NCI-H1436 (cell line): Measurements from ENCODE around the gene SCFD2.

ENCODE experiments used
- DNase-seq: peaks from one replicate; lab custom pipeline; 2025; lab: John Stamatoyannopoulos, UW

Gene SCFD2

DNA sequence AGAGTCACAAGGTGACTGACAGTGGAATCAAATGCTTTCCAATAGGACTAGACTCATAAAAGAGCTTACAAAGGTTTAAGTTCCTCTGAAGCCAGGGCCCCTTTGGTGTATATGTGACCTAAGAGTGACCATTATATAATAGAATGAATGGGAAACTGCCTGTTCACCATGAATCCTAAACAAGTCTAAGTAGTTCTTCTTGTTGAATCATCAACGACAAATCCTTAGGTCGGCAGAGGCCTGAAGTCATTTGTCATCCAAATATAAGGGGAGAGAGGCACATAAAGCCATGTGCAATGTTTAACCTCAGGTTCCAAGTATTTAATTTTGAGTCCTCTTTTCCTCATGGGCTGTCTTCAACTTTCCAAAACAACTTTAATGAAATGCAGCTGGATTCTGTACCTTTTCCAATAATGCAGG is 381.4 kb downstream of the SCFD2 start:
- no peak for DNase-seq

GRCh38 chr4:52983563-52984303 is 382.1 kb downstream of the SCFD2 start:
- peak; percentile 53 for DNase-seq

- DNase-seq, result no peak
Observed at GRCh38 chr4:52982946-52983340, 382.9 kb downstream of the SCFD2 start.

GRCh38 chr4:52982255-52982945 is 383.5 kb downstream of the SCFD2 start:
- no peak for DNase-seq

DNA sequence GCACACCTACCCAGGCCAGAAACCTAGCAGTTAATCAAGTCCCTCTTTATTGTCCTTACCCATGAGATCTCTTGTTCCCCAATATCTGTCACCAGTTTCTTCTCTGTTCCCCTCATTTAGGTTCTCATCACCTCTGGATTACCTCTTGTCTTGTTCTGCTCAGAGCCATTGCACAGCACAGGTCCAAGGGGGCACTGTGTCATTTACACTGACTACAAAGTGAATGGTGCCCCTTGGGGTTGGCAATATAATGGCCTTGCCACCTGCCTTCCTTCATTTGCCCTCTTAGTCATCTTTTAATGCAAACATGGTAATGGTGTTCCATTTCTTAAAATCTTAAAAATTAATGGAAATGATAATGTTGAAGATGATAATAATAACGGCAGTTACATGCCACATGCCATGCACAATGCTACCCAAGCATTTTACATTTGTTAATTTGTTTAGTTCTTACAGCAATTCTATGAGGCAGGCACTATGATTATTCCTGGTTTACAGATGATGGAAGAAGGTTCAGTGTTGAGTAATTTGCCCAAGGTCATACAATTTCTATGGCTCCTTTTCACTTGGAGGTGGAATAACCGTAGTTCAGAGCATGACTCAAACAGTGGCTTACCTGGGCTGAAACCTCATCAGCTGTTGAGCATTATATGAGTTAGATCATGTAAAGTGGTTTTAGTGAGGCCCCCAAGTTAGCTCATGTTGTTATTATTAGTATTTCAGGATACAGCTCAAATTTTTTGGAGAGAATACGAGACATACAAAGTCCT is 385.9 kb downstream of the SCFD2 start:
- no peak for DNase-seq

DNA sequence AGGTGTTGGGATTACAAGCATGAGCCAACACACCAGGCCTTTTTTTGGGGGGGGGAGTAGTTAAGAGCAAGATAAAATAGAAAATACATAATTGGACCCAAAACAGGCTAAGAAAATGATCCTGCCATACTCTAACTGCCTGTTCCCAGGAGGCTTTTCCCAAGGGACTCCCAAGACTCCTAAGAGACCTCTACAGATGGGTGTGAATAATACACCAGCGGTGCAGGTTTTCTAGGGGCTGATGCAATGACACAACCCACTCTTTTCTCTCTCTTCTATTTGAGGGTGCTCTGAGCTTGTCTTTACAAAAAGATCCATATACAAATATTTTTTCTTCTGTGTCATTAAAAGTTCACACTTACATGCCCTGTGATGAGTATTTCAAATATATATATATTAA is 386.8 kb downstream of the SCFD2 start:
- peak; percentile 58 for DNase-seq

- DNase-seq, result no peak
Observed at GRCh38 chr4:52977252-52977651, 388.6 kb downstream of the SCFD2 start.

DNA sequence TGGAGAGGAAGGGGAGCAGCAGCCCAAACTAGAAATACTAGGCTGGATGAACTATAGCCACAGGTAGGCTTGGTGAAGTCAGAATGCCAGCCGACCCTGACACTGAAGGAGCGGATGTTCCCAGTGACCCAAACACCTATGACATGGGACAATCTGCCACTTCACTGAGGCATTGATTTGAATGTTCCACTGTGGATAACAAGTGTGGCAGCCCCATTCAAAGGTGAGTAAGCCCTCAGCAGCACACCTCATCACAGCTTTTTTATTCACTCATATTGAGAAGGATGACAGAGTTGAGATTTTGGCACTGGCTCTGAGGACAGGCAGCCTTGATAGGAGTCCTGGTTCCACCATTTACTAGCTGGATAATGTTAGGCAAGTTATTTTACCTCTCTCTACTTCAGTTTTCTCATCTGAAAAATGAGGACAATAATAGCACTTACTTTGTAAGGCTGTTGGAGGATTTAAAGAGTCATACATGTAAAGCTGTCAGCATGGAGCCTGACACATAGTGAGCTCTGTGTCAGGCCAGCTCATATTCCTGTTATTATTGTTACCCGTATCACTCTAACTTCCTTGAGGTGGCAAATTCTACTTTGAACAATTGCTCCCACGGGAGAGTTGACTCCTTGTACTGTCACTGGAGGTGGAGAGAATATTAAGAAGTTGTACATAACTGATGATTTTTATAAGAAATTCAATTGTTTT is 389.2 kb downstream of the SCFD2 start:
- DNase-seq, result no peak

GRCh38 chr4:52968691-52969090 is 397.2 kb downstream of the SCFD2 start:
- no peak for DNase-seq

DNA sequence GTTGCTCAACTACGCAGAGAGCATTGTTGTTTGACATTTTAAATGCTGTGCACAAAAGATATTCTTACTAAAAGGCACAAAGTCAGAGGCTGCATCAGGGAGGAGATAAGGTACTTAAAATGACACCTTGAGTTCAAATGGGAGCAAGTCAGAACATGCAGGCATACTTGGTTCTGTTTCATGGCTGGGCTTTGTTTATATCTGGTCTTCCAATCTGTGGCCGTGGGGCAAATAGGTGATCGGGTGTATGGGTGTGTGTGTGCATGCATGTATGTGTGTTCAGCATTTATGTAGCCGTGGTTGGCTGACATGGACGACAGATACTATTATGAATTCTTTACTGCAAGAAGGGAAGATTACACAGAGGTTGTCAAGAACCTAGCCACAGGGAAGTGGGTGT is 397.6 kb downstream of the SCFD2 start:
- no peak for DNase-seq

DNA sequence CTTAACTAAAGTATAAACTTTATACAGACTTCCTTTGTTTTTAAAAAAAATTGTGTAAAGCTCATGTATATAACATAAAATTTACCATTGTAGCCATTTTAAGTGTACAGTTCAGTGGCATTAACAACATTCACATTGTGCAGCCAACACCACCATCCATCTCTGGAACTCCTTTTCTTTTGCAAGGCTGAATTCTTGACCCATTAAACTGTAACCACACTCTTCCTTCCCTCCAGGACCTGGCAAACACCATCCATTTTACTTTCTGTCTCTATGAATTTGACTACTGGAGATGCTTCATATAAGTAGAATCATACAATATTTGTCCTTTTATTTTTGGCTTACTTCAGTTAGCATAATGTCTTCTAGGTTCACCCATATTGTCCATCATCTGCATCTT is 399.1 kb downstream of the SCFD2 start:
- DNase-seq, result no peak

DNA sequence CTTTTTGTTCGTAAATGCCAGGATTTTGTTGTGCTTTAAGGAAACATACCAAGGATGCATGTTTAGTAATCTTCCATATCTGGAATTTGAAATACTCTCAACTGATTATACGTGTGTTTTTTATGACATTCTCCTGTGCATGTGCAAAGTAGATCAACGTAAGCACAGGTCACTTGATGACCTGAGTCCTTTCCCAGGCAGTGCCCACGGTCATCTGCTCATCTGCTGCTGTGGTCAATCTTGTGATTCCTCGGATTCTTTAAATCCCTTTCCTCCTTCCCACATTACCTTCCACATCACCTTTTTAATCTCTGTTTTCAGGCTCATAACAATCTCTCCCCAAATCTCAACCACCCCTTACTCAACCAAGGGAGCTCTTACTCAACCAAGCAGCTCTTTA is 399.7 kb downstream of the SCFD2 start:
- no peak for DNase-seq

- no peak for DNase-seq
Observed at GRCh38 chr4:52964561-52965101, 401.2 kb downstream of the SCFD2 start.

DNA sequence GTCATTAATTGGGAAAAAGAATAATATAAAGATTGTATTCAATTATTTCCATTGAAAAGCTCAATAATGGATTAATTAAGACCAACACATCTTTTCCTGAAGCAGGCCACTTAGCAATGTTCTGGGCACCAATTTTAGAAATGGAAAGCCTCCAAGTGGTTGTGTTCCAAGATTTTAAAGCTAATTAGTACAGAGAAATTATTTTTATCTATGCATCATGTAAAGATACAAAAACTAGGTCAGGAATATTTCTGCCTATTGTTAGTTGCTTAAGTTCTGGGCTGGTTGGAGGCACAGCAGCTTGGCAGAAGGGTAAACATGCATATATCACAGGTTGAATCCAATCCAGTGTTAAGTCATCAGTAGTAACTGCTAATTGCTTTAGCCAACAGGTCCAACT is 401.9 kb downstream of the SCFD2 start:
- no peak for DNase-seq

DNA sequence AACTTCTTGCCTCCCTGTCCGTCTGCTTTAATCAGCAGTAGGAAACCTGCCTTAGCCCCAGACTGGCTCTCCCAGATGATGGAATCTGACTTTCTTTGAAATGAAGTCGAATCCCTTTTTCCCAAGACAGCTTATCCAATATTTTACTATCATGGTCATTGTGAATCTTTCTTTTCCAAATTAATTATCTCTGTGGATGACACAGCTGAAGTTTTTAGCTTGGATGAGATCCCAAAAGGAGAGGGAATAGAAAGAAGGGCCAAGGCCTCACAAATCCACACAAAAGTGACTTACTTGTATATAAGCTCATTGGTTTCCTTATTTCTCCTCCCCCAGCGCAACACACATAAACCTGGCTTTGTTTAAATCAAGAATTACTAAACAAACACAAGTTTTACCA is 403.1 kb downstream of the SCFD2 start:
- DNase-seq, result no peak

DNA sequence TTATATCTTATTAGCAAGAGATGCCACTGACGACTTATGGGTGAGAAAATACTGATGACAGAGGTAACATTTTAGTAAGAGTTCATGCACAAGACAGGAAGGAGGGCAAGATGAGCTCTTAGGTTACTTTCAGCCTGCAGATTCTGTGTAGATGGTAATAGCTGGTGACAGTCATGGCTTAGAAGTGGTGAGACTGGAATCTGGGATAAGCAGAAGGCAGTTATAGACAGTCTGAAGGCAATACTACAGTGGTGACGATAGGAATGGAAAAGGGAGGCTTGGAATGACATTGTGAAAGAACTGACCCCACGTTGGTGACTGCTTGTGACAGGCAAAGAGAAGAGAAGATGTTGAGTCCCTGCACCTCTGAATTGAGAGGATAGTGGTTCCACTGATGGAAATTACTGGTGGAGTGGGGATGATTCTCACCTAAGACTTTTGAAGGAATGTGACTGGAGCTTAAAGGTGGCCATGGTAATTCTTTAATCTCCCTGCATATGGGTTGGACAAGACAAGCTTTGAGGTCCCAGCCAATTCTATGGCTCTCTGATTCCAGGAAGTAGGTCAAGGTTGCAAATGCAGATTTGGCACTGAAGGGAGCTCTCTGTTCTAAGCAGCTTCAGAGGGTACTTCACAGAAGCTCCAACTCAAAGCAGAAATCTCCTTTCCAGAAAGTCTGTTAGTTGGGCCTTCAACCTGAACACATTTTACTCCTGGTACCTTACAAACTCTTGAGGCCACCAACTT is 404.0 kb downstream of the SCFD2 start:
- no peak for DNase-seq

DNA sequence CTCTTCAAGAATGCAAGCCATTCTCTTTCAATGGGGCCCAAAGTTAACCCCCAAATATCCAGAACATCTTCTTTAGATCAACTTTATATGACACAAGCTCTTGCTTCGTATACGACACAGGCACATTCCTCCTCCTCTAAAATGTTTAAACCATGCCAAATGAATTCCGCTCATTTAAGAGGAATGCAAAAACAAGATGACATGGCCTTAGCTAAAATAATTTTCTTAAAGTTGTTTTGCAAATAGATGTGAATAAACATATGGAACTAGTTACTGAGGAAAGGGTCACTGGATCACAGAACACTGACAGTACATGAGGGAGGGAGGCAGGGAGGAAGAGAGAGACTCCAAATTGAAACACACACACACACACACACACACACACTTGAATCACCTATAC is 406.3 kb downstream of the SCFD2 start:
- DNase-seq, result no peak

- no peak for DNase-seq
Observed at GRCh38 chr4:52957835-52958631, 407.8 kb downstream of the SCFD2 start.

- DNase-seq, result no peak
Observed at GRCh38 chr4:52957220-52957686, 408.6 kb downstream of the SCFD2 start.

- no peak for DNase-seq
Observed at GRCh38 chr4:52956691-52957090, 409.2 kb downstream of the SCFD2 start.
